OCI-LY1 (cell line): ENCODE data around the gene TGM2.

ENCODE experiments used
- H2AFZ ChIP-seq: fragments of 200-600 bp; sonication (generic), shearing (Covaris generic); 2 replicates; pipeline ENCODE4 v1.6.0; 2014; ENCODE audit warnings: antibody characterized with exemption, mild to moderate bottlenecking, low read length
- H3F3A ChIP-seq: fragments of 200-600 bp; sonication (generic), shearing (Covaris generic); 2 replicates; pipeline ENCODE4 v1.6.0; 2014; ENCODE audit warnings: mild to moderate bottlenecking, antibody characterized with exemption, low read length, moderate library complexity; ENCODE audit not compliant: insufficient read depth
- H3K27ac ChIP-seq: fragments of 200-600 bp; sonication (generic); 2 replicates; pipeline ENCODE4 v1.5.1; 2014; ENCODE audit warnings: low read length, mixed run types, mild to moderate bottlenecking, low read depth; ENCODE audit not compliant: poor library complexity, severe bottlenecking
- H3K27me3 ChIP-seq: fragments of 200-600 bp; sonication (generic); 2 replicates; pipeline ENCODE4 v1.6.0; 2014; ENCODE audit warnings: antibody characterized with exemption, mild to moderate bottlenecking, low read length, moderate library complexity; ENCODE audit not compliant: insufficient read depth
- H3K36me3 ChIP-seq: fragments of 200-600 bp; sonication (generic); 2 replicates; pipeline ENCODE4 v1.6.1; 2014; ENCODE audit warnings: mild to moderate bottlenecking, antibody characterized with exemption, low read length, moderate library complexity, mixed read lengths; ENCODE audit not compliant: insufficient read depth
- H3K4me1 ChIP-seq: fragments of 200-600 bp; sonication (generic); 2 replicates; pipeline ENCODE4 v1.5.1; 2014; ENCODE audit warnings: mild to moderate bottlenecking, low read length, moderate library complexity; ENCODE audit not compliant: insufficient read depth, severe bottlenecking
- H3K4me2 ChIP-seq: fragments of 200-600 bp; sonication (generic), shearing (Covaris generic); 2 replicates; pipeline ENCODE4 v1.6.1; 2014; ENCODE audit warnings: low read length
- H3K4me3 ChIP-seq: fragments of 200-600 bp; sonication (generic); 2 replicates; pipeline ENCODE4 v1.5.1; 2014; ENCODE audit warnings: low read length, low read depth, mild to moderate bottlenecking, mixed read lengths; ENCODE audit not compliant: poor library complexity, severe bottlenecking
- H3K79me2 ChIP-seq: fragments of 200-600 bp; shearing (Covaris generic); 2 replicates; pipeline ENCODE4 v1.6.1; 2016; ENCODE audit warnings: mixed run types, low read length, mixed read lengths; ENCODE audit not compliant: insufficient read depth
- H3K9ac ChIP-seq: fragments of 200-600 bp; sonication (generic), shearing (Covaris generic); 2 replicates; pipeline ENCODE4 v1.6.1; 2014; ENCODE audit warnings: mild to moderate bottlenecking, low read length, mixed read lengths
- H3K9me2 ChIP-seq: fragments of 200-600 bp; sonication (generic), shearing (Covaris generic); 2 replicates; pipeline ENCODE4 v1.6.1; 2014; ENCODE audit warnings: low read depth, mild to moderate bottlenecking, low read length, mixed read lengths
- H3K9me3 ChIP-seq: fragments of 200-600 bp; shearing (Covaris generic); 2 replicates; pipeline ENCODE4 v1.6.1; 2014; ENCODE audit warnings: low read length, mixed read lengths
- H4K20me1 ChIP-seq: fragments of 200-600 bp; sonication (generic), shearing (Covaris generic); 2 replicates; pipeline ENCODE4 v1.6.0; 2016; ENCODE audit warnings: mild to moderate bottlenecking, low read length; ENCODE audit not compliant: insufficient read depth
- EZH2 ChIP-seq: fragments of 200-600 bp; sonication (generic), shearing (Covaris generic); IDR thresholded peaks from 2 replicates; pipeline ENCODE4 v1.8.0; 2017; ENCODE audit warnings: borderline replicate concordance, mixed run types, mild to moderate bottlenecking, antibody characterized with exemption, low read length, moderate library complexity, mixed read lengths
- TF ChIP-seq, protein P1 (sequence below): fragments of 200-600 bp; sonication (generic), shearing (Covaris generic); IDR thresholded peaks from 2 replicates; pipeline ENCODE4 v1.5.1; 2017; ENCODE audit warnings: mild to moderate bottlenecking, antibody characterized with exemption, low read length, moderate library complexity, mixed read lengths

The TGM2 gene

DNA sequence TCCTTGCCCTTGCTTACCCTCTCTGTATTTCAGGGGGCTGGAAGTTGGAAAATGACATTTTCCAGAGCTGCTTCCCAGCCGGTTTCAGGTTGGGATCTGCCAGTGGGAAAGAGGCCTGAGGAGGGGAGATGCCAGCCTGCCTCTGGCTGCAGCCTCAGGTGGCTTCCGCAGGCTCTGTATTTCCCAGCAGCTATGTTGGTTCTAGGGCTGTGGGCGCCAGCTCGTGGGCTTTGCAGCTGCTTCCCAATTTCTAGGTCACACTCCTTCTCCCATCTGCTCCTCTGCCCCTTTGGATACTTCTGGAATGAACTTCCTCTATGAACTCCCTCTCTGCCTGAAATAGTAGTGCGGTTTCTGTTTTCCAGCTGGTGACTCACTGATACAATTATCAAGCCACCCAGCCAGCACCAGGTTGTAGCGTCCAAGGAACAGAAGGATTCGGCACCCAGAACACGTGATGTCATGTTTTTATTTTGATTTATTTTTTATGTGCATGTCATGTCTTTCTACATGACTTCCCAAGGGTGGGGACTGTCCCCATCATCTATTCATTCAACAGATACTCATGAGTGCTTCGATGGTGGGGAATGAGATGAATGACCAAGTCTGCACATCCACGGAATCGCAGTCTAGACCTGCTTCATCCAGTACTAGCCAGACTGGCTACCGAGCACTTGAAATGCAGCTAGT is 38.0 kb downstream of the TGM2 start:
- Histone ChIP-seq H3K27ac (no peak overlapping the region), H3K4me1 (no peaks in the 10 kb centered on the region), H3F3A (no peaks in the 10 kb centered on the region)

GRCh38 chr20:38126146-38126921 is 38.7 kb downstream of the TGM2 start:
- Histone ChIP-seq H3K4me3 (no peak overlapping the region), H2AFZ (no peak overlapping the region), H3K4me2 (no peak overlapping the region), H3K4me1 (no peaks in the 10 kb centered on the region), H3F3A (no peaks in the 10 kb centered on the region), H3K27ac (no peak overlapping the region), H3K9me3 (no peaks in the 10 kb centered on the region), H3K79me2 (no peaks in the 10 kb centered on the region), H3K36me3 (no peaks in the 10 kb centered on the region), H4K20me1 (no peaks in the 10 kb centered on the region), H3K9ac (no peak overlapping the region), H3K27me3 (no peaks in the 10 kb centered on the region), H3K9me2 (no peaks in the 10 kb centered on the region)
- TF ChIP-seq, protein P1, sequence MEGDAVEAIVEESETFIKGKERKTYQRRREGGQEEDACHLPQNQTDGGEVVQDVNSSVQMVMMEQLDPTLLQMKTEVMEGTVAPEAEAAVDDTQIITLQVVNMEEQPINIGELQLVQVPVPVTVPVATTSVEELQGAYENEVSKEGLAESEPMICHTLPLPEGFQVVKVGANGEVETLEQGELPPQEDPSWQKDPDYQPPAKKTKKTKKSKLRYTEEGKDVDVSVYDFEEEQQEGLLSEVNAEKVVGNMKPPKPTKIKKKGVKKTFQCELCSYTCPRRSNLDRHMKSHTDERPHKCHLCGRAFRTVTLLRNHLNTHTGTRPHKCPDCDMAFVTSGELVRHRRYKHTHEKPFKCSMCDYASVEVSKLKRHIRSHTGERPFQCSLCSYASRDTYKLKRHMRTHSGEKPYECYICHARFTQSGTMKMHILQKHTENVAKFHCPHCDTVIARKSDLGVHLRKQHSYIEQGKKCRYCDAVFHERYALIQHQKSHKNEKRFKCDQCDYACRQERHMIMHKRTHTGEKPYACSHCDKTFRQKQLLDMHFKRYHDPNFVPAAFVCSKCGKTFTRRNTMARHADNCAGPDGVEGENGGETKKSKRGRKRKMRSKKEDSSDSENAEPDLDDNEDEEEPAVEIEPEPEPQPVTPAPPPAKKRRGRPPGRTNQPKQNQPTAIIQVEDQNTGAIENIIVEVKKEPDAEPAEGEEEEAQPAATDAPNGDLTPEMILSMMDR: no peak
- TF ChIP-seq EZH2: no peak

More for the DNA sequence above, 38.0 kb downstream of the TGM2 start:
- Histone ChIP-seq H3K9me2 (no peaks in the 10 kb centered on the region), H3K36me3 (no peaks in the 10 kb centered on the region), H3K9ac (no peak overlapping the region), H2AFZ (no peak overlapping the region), H3K4me2 (no peak overlapping the region), H3K79me2 (no peaks in the 10 kb centered on the region), H4K20me1 (no peaks in the 10 kb centered on the region), H3K9me3 (no peaks in the 10 kb centered on the region), H3K27me3 (0 out of 2 replicates have a peak, but pooled peaks cover under 1% of the 10 kb centered on the region), H3K4me3 (no peak overlapping the region)
- TF ChIP-seq EZH2: no peak
- TF ChIP-seq, protein P1: no peak

DNA sequence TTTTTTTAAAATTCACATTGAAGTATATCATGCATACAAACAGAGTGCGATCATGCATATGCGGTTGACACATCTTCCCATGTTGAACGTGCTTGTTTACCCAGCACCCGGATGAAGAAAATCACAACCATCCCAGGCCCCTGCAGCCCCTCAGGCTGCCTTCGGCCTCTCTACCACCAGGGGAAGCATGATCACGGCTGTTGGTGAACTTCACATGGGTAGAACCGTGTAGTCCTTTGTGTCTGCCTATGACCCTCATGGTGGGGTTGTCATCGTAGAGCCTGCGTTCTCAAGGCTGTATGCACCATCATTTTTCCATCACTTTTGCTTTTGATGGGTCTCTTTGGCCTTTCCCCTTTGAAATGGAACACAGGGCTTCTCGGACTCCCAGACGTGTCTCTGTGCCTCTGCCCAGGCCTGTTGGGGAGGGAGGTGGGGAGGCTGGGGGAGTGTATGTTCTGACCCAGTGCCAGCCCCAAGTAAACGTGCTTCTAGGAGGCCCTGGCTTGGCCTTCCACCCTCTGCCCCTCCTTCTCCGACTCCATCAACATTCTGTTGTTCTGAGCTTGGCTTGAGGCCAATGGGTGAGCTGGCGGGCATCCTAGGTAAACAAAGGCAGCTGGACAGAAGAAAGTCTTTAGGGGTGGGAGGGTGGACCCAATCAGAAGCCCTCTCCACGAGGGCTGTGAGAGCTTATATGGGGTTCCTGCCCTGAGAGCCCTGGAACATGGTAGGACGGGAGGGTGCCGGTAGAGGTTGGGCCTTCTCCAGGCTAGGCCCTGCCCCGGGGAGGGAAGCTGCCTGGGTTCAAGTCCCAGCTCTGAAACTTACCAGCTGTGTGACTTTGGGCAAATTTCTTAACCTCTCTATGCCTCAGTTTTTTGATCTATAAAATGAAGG is 39.7 kb downstream of the TGM2 start:
- H3K79me2 ChIP-seq: no peaks in the 10 kb centered on the region
- no peaks in the 10 kb centered on the region for H3K4me1 ChIP-seq
- H4K20me1 ChIP-seq: no peaks in the 10 kb centered on the region
- H3K27me3 ChIP-seq: no peaks in the 10 kb centered on the region
- H3K4me2 ChIP-seq: no peak overlapping the region
- H3K9me2 ChIP-seq: no peaks in the 10 kb centered on the region
- H3K36me3 ChIP-seq: no peaks in the 10 kb centered on the region
- H3K4me3 ChIP-seq: no peak overlapping the region
- TF ChIP-seq, protein P1: no peak
- TF ChIP-seq EZH2: no peak
- H3F3A ChIP-seq: no peaks in the 10 kb centered on the region
- H3K9me3 ChIP-seq: no peaks in the 10 kb centered on the region
- no peak overlapping the region for H3K27ac ChIP-seq
- H2AFZ ChIP-seq: no peak overlapping the region
- no peak overlapping the region for H3K9ac ChIP-seq
